HL-60/S4 treated with phorbol 12-myristate 13-acetate at 8.2 ng/mL for 4 days and 3 days (cell line): Measurements from ENCODE around the gene TMEM205.
"Not testable (repeated sequence)": the region's sequence is repeated elsewhere in the genome, so short reads cannot be mapped to it uniquely, and the experiment has no call there.

Source experiments
- in situ Hi-C: fragments of 300-500 bp; cut with MboI; formaldehyde crosslinking; loops from 2 replicates; pipeline ENCODE4 v1.15.0; 2022; ENCODE audit warnings: low sequenced_read_pairs

The TMEM205 gene

DNA sequence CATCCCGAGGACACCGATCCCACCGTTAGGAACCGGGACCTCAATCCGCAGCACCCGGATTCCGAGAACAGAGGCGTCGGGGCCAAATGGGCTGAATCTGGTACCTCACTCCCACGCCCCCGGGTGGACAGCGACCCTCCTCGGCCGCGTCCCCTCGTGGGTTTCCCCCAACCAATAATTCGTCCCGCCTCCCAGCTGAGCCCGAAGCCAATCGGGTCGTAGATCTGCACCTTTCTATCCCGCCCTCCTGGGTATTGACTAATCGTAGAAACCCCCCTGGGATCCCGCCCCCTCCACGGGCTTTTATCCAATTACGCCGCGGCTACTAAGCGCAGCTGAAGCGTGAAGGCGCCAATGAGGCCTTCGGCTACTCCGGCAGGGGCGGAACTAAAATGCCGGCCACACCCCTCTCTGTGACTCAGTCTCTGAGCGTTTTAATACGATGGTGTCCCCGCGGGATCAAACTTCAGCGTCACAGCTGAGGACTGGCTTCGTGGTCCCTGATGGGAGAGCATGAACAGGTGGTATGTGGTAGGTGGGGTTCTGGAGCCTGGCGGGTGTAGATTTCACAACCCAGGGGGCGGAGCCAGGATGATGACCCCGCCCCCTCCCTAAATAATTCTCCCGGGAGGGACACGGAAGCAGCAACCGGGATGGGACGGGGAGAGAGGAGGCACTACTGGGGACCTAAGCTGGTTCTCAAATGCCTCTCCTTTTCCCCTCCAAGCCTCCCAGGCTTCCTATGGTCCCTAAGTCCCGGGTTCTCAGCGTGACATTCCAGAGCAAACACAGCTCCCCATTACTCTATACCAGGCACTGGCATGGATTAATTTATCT, at the start of gene TMEM205, which contains the start of gene CCDC159:
Gene TMEM205 (minus strand): TSS at position 165 of the 837 bp plus-strand sequence. CDS start 649 bp downstream, outside the sequence.
Gene CCDC159 (plus strand): TSS at position 416 of the 837 bp plus-strand sequence. CDS start 88 bp downstream, at position 504.
- in situ Hi-C loops: no loop called here

GRCh38 chr19:11390933-11391680, 45.0 kb upstream of the TMEM205 start:
- in situ Hi-C loops: no loop called here

DNA sequence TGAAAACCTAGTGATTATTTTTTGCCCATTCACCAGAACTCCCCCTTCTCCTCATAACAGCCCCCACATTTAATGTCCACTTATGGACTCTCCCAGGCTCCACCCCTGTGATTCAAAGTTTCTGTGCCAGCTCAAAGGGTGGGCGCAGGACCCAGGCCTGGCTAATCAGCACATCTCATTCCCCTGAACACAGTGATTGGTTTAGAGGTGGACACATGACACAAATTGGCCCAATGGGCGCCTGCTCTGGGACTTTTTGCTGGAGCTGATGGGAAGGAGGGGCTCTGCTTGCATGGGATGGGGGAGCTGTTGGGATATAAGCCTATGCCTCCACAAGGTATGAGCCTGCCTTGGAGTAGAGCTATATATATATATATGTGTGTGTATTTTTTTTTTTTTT, 44.3 kb upstream of the TMEM205 start:
- in situ Hi-C loops: no loop called here

DNA sequence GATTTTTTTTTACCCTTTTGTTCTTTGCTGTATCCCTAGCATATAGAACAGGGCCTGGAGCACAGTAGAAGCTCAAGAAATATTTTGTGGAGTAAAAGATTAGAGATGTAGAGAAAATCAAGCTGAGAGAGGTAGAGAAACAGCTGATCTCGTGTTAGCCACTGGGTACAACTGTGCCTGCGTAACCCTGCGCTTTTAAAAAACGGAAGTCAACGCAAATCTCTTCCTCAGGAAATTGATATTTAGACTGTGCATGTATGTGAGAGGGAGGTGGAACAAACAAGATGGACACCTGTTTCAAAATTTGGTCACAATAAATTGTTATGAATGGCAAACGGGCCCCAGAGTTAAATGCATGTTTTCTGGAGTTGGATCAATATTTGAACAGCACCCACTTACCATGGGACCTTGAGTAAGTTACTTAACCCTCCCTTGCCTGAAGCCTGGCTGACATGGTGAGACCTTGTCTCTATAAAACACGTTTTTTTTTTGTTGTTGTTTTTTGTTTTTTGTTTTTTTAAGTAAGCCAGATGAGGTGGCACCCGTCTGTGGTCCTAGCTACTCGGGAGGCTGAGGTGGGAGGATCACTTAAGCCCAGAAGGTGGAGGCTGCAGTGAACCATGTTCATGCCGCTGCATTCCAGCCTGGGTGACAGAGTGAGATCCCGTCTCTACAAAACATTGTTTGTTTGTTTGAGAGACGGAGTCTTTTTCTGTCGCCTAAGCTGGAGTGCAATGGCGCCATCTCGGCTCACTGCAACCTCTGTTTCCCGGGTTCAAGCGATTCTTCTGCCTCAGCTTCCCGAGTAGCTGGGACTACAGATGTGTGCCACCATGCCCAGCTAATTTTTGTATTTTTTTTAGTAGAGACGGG, 41.3 kb upstream of the TMEM205 start:
- in situ Hi-C loops: no loop called here

- in situ Hi-C loops: no loop called here
Observed at GRCh38 chr19:11384778-11385129, 38.7 kb upstream of the TMEM205 start.

GRCh38 chr19:11383706-11384048, 37.6 kb upstream of the TMEM205 start:
- in situ Hi-C loops: no loop called here

- in situ Hi-C loops: no loop called here
Observed at GRCh38 chr19:11382898-11383705, 37.0 kb upstream of the TMEM205 start.

- in situ Hi-C loops: no loop called here
Observed at GRCh38 chr19:11380653-11381537, 34.8 kb upstream of the TMEM205 start.

DNA sequence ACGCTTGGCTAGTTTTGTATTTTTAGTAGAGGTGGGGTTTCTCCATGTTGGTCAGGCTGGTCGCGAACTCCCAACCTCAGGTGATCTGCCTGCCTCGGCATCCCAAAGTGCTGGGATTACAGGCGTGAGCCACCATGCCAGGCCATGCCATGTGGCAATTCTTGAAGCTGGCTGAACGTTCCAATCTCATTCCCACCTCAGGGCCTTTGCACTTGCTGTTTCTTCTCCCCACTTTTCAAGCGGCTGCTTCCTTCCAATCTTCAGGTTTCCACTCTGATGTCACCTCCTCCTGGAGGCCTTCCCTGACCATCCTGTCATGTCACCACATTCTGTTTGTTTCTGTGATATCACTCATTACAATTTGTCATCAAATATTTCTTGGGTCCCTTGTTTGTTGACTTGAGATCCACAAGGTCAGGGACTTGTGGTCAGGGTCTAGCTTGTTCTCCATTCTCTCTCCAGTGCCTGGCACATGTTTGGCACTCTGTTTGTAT, 33.8 kb upstream of the TMEM205 start:
- in situ Hi-C loops: no loop called here

GRCh38 chr19:11379269-11379845, 33.3 kb upstream of the TMEM205 start:
- in situ Hi-C loops: not testable (repeated sequence)

DNA sequence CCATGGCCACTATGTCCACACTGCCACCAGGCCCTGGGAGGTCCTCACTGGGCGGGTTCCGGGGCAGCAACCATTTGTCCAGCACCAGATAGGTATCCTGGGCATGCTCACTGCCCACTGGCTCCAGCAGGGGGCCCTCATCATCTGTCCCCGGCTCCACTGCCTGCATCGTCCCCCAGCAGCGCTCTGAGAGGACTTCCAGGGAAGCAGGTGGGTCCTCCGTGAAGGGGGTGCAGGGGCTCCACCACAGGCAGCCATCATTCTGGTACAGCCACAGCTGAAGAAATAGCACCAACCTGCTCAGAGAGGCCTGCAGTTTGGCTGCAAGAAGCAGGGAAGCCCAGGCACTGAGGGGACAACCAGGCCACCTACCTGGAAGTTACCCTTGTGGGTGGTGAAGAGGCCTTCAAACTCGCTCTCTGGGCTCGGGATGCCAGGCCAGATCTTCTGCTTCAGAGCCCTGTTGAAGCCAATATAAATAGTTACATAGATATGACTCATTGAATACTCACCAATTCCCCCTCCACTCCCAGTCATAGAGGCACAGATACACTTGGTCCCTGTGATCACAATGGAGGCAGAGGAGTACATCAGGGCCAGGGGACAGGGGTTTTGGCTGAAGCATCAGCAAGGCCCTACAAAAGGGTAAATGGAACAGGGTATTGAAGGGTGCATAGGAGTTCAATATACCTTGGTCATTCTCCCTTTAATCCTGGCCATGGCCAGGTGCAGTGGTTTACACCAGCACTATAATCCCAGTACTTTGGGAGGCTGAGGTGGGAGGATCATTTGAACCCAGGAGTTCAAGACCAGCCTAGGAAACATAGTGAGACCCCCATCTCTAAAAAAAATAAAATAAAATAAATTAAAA, 32.5 kb upstream of the TMEM205 start:
- in situ Hi-C loops: no loop called here

DNA sequence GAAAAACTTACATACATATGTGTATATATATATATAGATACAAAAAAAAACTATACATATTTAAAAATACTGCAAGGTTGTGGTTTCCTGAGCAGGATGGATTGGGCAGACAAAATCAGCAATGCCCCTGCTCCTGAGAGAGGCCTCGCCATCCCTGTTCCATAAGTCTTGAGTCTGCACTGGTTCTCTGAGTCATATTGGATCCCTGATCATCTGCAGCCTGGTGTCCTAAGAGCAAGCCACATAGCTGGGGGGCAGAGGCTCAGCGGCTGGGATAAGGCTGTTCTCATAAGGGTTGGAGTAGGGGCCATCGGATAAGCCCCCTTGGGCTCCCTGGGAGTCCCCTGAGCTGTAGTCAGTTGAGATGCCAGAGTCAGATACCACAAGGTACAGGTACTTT, 31.7 kb upstream of the TMEM205 start:
- in situ Hi-C loops: no loop called here

- in situ Hi-C loops: no loop called here
Observed at GRCh38 chr19:11377237-11377636, 31.2 kb upstream of the TMEM205 start.

GRCh38 chr19:11375143-11375948, 29.3 kb upstream of the TMEM205 start:
- in situ Hi-C loops: no loop called here

GRCh38 chr19:11374433-11375142, 28.5 kb upstream of the TMEM205 start, which contains the start of gene SWSAP1:
TSS of gene SWSAP1 (plus strand) at chr19:11374666. CDS start at chr19:11374681, 15 bp downstream.
- in situ Hi-C loops: no loop called here

GRCh38 chr19:11373885-11374432, 27.9 kb upstream of the TMEM205 start:
- in situ Hi-C loops: no loop called here
